ENCODE measurements around the gene MKI67.
A peak's percentile ranks its signal among the peaks of the same experiment; 100 is the strongest.

Gene MKI67

DNA sequence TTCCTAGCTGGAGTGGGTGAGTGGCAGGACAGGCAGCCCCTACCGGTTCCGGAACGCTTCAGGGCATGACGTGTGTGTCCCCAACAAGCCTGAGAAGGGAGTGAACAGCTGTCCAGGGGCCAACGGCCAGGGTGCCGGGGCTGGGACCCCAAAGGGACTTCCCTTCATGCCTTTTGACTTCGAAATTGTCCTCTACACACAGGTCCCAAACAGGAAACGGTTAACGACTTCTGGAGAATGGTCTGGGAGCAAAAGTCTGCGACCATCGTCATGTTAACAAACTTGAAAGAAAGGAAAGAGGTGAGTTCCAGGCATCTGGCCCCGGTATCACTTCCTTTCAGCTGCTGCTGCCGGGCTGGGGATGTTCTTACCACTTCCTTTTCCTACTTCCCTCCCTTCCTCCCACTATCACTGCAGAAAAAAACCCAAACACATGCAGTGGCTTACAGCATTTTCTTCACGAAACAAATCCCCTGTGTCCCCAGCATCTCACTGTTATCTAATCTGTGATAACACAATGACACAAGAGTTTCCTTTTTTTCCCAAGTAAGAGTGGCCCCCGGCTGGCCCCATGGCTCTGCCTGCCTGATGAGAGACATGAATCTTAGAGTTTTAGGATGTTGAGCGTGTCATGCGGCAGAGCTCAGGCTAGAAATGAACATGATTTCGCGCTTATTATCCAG is 63.2 kb downstream of the MKI67 start:
- peak; percentile 50 for DNase-seq

DNA sequence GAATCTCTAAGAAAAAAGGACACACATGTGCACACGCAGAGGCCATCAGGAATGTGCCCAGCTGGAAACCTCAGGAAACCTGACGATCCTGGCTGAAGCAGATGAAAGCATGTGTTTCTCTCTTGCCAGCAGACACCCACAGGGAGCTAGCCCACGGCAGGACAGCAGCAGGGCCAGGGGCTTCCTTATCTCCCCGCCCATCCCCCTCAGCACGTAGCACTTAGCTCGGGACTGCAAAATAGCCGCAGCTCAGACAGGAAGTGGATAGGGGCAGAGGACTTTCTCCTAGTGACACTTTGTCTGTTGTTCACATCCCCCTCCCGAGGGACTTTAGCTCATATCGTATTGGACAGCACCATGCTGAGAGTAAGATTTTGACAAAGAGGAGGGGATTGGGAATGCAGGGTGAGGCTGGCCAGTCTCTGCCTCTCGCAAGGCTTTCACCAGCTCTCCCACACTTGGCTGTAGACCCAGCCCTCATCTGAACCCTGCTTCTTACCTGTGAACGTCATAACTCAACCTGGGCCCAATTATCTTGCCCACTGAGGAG is 63.8 kb downstream of the MKI67 start:
- DNase-seq, result no peak

DNA sequence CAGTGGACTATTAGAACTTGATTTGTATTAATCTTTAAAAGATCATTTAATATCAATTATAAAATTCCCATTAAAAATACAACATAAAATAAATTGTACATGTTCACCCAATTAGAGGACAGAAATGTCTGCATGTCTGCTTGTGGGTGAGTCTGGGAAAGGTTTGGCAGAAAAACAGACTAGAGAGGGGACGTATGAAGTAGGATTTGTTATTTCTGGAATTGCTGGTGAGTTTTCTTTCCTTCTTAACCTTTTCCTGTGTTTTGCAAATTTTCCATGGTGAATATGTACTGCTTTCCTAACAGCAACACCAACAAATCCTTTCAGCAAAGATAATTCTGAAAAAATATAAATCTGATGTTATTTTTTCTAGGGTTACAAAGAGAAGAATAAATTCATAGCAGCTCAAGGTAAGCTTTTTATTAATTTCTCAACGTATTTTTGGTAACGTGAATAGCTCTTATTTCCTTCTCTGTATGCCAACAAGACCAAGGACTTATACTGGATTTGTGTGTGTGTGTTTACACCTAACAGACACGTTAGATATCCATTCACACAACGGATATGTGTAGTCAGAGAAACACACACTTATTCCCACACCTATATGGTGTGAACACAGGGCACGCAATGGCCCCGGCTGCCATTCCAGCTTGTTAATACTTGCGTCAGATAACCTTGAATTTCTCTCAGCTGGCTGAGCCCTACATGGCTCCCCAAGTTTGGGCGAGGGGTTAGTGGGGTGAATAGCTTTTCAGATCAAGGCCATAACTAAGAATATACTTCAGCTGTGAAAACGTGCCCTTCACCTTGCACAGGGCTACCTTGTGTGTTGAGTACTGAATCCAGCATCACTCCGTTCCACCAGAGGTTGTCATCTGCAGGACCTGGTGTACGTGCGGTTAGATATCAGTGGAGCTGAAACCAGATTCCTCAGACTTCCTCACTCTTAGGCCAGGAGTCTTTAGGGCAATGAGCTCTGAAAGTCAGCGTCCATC is 64.6 kb downstream of the MKI67 start:
- DNase-seq, result no peak

DNA sequence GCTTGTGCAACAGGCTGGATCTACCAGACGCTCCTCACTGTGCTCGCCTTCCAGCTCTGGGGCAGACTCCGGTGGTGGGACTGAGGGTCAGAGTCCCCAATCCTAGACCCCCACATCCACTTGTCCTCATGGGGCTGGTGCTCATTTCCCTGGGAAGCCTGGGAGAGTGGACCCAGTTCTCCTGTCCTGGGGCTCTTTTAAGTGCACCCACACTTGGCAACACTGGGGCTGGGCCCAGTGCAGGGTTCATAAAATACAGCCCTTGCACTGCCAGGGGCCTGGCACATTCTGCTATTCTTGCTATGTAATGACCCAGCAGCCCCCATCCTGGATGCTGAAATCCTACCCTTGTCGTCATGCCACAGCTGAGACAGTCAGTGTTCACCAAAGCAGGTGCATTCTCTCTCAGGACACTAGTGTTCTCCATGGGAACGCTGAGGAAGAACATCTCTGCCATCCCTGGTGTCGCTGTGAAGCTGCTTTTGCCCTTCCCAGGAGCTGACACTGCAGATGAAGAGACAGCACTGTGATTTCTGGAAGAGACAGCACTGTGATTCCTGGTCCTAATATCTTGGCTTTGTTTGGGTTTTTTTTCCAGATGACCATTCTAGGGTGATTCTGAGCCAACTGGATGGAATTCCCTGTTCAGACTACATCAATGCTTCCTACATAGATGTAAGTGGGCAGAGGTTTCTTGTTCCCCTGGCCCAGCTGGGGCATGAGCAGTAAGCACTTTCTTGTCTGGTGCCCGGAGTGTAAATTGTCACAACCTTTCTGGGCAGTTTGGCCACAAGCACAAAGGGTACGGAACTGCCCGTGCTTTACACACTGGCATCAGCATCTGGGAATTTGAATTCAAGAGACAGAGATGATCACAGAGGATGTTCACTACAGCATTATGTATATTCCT is 65.6 kb downstream of the MKI67 start:
- no peak for DNase-seq

DNA sequence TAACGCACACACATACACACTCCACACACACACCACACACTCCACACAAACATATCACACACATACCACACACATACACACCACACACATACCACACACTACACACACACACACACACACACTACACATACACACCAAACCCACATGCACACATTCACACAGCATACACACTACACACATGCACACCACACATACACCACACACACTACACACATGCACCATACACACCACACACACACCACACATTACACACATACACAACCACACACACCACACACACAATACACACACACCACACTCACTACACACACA is 66.3 kb downstream of the MKI67 start:
- no peak for DNase-seq

DNA sequence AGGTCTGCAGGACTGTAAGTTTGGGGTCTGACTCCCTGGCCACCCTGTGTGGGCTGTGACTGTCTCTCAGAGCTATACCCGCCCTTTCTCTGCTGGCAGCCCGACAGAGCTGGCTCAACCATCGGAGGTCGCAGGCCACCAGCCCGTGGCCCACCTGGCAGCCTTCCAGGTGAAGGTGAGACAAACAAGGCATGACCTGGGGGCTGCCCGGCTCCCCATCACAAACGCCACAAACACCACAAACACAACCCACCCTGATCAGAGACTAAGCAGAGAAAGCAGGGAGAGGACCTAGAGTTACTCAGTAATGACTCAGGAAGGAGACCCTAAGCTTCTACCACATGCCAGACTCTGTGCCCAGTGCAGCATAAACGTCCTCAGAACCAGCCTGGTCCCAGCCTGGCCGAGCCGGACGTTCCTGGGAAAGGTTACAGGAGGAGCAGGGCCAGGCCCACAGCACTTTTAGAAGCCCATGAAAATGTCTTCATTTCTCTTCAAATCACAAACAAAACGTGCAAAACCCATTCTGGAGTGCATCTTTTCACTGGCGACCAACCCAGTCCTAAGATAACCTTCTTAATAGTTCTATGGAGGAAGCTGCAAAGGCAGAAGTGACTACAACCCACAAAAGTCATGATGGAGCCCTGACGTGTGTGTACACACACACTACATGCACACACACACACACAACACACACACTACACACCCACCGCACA is 66.8 kb downstream of the MKI67 start:
- DNase-seq, result no peak

DNA sequence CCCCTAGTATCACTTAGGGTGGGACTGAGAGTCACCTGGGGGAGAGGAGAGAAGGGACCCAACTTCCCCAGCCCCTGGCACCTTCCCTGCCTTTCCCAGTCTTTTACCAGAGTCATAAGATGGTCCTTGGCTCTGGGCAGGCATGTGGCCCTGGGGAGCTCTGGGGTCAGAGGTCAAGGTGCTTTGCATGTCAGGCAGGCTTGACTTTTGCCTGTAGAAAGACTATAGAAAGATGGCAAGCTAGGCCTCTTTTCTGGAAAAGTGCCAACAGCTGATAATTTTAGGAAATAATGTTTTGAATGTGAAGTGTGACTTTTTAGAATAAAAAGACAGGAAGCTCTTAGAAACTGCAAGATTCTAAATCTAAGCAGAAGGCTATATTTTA is 67.5 kb downstream of the MKI67 start:
- no peak for DNase-seq

DNA sequence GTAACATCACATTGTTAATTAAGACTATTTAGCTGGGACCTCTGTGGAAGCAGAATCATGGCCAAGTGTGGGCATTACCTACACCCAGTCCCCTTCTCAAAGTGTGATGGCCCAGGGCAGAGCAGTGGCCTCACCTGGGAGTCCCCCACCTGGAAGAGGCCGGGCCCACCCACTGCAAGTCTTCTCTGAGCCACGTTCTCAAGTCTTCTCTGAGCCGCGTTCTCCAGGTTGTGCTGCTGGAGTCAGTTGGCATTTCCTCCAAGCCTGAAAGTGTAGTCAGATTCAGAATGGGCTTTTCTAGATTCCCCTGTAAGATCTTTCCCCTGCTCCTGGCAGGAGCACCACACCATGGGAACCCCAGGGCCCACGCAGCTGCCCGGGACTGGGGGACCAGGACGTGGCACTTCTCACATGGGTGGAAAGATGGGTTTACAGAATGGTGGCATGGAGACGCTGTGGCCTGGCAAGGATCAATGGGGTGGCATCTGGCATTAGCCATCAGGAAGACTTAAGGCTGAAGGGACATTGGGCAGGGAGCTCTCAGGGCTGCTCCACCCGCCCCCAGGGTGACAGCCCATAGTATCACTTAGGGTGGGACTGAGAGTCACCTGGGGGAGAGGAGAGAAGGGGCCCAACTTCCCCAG is 68.0 kb downstream of the MKI67 start:
- no peak for DNase-seq

DNA sequence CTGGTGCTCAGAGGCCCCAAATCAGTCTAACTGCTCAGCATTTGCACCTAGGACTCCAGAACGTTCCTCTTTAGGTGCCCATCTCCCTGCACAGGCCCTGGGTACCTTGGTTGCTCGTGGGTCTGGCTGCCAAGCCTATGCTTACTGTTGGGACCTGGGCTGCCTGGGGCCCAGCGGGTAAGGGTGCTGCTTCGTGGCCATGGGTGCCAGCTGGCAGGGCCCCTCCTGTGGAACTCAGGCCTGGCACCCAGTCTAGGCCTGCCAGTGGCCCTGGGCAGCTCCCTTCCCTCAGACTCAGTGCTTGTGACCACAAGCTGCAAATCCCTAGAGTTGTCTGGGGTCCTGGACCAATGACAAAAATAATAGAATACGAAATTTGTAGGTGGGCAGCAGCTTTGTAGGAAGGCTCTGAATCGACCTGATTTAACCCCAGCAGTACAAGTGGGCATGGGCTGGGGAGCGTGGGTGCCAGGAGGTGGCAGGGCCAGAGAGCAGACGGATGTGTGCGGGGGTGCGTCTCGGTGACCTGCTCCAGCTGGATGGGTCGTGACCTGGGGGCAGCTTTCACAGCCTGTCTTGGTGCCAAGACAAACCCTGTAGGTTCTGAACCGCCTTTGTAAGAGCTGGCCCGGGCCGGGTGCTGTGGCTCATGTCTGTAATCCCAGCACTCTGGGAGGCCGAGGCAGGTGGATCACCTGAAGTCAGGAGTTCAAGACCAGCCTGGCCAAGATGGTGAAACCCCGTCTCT is 69.7 kb downstream of the MKI67 start:
- DNase-seq, result no peak

DNA sequence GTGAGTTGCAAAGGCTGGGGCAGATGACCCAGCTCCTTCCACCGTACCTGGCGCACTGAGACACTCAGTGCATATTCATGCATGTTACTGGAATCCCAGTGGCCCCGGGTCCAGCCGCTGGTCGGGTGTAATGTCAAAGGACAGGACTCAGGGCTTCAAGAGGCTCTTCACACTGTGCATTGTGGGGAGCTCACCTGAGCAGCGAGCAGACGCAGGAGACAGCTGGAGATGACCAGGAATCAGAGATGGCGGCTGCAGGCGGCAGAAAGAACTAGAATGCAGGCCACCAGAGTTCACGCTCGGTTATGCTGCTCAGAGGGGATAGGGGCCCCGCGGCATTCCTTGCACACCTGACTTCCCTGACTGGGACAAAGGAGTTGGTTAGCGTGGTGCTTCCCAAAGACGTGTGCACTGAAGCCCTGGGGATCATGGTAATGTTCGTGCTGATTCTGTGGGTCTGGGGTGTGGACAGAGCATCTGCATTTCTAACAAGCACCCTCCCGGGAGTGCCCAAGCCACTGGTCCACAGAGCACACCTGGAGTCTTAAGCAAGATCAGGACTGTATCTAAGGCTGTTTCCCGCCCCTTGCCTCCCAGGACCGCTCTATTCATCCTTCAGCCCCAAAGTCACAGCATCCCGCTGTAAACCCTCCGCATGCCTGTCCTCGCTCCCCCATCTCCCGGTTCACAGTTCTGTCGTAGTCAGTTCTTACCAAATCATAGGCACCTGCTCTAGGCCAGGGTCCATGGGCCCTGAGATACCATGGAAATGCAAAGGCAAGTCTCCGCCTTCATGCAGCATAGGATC is 71.0 kb downstream of the MKI67 start:
- no peak for DNase-seq

DNA sequence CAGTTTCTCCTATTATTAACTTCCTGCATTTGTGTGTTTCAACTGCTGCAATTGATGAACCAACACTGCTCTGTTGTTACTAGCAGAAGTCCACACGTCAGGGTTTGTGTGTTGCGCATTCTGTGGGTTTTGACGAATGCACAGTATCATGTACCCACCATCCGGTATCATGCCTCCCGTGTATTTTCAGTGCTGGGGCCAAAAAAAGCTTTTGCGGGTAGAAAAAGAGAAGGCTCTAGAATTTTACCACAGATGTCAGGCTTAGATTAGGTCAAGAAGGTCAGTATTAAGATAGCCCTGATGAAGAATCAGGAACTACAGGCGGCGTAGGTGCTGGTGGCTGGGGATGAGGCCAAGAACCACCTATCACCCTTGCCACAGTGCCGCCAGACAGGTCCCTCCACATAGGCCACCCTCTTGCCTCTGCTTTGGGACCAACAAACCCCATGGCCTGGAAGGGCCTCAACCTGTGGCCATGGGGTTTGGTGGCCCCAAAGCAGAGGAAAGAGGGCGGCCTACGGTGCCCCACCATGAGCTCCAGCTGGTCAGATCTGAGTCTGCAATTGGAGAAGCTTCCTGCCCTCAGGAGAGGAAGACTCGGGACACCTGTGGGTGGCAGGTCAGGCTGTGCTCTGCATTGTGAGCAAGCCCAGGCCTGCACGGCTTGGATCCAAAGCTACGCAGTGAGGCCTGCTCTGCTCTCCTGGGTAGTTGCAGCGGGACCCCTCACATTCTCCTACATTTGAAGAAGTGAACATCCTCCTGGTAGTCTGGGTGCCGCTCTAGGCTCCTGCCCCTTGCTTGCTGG is 71.9 kb downstream of the MKI67 start:
- no peak for DNase-seq

DNA sequence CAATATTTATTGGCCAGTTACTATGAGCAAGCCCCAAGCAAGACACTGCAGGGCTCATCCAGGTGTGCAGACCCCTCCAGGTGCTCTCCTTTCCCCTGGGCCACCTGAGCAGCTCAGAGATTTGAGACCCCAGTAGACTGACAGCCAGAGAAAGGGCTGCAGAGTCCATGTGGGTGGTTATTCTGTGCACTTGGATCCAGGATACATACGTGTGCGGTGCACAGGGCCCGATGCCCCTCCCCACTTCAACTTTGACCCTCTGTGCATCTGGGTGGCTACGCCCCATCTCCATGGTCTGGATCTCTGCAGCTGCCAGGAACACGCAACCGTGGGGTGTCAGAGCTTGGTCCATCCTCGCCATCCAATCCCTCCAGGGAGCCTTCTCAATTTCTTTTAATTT is 72.9 kb downstream of the MKI67 start:
- DNase-seq, result no peak

DNA sequence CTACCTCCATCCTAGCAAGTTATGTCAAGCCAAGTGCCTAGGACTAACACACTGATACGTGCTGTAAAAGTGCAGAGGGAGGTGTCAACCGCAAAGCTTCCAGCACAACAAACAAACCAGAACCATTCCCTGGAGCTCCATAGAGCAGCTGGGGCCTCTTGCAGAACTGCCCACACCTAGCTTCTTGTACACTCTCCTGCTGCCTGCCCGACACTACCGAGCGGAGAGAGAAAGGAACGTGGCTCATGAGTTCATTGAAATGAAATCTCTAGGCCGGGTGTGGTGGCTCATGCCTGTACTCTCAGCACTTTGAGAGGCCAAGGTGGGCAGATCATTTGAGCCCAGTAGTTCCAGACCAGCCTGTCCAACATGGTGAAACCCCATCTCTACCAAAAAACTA is 73.5 kb downstream of the MKI67 start:
- no peak for DNase-seq

DNA sequence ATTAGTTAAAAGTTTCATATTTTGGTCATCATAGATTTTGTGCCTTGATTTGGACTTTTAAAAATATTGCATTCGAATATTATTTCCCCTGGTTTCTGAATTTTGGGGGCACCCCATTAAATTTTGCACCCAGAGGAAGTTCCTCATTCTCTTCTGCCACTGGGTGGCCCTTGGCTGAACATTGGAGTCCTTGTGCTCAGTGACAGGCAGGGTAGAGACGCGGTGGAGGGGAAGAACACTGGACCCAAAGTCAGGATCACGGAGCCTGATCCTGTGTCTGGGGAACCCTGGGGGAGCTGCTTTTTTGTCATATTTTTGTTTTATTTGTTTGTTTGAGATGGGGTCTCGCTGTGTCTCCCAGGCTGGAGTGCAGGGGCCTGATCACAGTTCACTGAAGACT is 74.7 kb downstream of the MKI67 start:
- DNase-seq, result no peak

DNA sequence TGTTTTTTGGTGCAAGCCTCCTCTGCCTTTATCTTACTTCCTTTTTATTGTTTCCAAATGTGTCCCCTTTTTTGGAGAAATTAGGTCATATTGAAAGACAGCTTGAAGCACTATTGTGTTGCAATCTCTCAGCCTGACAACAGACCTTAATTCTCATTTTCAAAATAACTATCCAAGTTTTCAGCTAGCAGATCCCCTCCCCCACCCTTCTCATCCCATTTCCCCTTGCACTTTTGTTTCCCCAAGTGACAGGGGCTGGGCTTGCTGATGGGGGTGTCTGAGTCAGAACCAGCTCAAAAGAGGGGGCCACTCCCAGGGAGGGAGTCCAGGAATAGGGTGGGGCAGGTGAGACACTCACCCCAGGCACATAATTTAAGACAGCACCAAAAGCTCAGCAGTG is 75.3 kb downstream of the MKI67 start:
- DNase-seq, result no peak

DNA sequence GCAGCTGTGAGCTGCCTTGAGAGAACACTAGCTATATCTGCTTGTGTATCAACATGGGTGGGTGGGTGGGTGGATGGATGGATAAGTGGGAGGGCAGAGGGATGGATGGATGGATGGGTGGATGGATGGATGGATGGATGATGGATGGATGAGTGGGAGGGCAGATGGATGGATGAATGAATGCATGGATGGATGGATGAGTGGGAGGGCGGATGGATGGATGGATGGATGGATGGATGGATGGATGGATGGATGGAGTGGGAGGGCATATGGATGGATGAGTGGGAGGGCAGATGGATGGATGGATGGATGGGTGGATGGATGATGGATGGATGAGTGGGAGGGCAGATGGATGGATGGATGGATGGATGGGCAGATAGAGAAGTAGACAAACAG is 76.1 kb downstream of the MKI67 start:
- DNase-seq, result no peak

DNA sequence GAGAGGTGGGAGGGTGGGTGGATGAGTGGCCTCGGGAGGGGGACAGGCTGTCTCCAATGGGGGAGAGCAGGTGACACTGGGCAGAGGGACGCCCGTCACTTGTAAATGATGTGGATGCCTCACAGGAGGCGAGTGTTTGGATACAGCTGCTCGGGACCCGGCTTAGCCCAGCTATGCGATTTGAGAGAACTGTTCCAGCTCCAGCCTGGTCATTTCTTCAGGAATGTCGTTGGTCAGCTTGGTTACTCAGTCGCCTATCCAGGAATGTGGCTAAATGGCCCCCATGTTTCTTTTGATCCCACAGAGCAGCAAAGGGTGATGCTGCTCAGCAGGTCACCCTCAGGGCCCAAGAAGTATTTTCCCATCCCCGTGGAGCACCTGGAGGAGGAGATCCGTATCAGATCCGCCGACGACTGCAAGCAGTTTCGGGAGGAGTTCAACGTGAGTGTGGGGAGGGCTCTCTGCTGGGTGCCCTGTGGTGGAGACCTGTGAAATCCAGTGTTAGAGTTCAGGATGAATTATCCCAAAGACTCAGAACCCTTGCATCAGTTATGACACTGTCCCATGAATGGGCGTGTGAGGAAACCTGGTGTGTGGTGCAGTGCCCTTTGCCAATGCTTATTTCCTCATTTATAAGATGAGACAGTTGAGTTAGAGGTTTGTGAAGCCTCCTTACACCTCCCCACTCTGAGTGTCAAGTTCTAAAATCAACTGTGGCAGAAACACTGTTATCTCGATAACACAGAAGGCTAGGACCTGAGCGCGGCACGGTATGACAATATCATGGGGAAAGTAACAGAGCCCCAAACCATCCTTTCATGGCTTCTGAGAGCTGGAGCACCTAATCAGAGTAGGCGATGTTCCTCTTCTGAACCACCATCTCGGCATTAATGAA is 76.8 kb downstream of the MKI67 start:
- no peak for DNase-seq

DNA sequence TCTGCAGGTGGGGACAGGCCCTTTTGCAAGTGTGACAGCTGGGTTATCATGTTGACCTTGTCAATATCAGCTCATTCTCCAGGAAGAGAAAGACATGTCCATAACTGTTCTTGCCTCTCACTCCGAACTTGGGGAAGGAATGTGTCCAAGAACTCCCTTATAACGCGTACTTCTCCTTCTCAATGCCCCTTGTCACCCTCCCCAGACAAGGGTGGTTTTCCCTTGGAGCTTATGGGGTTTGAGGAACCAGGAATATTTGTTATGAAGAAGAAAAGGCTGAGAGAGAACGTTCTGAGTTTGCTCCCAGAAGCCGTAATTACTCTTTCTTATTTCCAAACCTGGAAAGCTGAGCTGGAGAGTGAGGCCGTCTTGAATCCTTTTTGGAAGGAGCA is 77.4 kb downstream of the MKI67 start:
- DNase-seq, result no peak

Measured in activated effector memory CD4-positive, alpha-beta T cell treated with Interleukin-2 at 50 U/mL for 16 hours (primary cell).